NOMO-1 treated with DMSO at 0.1 percent for 48 hours (cell line): ENCODE measurements around the gene PWWP2B.

Source experiments
- DNase-seq: peaks from one replicate; lab custom pipeline; 2025; ENCODE audit not compliant: unreplicated experiment; lab: John Stamatoyannopoulos, UW

The PWWP2B gene

DNA sequence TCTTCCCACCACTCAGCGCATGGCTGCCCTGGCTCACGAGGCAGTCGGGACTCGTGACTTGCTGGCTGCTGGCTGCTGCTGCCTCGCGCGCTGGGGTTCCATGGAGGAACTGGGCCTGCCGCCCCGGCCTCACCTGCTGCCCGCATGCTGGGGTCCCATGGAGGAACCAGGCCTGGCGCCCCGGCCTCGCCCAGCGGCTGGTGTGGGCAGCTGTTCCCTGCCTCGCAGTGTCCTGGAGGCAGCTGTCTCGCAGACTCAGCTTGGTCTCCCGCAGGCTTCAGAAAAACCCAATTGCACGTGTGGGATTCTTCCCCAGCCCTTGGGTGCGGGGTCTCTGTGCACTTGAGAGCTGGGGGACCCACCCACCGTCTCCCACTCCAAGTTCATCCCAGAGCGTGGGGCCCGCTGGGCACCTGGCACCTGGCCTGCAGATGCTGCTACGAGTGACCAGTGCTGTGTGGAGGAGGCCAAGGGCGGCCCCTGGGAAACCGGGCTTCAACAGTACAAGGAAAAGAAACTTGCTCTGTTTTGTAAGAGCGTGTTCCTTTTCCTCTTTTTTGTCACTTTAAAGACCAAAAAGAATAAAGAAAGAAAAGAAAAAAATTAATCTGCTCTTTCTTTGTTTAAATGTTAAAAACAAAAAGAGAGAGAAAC lies 20.4 kb downstream of the PWWP2B start:
- peak; percentile 19 for DNase-seq

- peak; percentile 19 for DNase-seq
Observed at GRCh38 chr10:132417957-132418441, 21.0 kb downstream of the PWWP2B start.

DNA sequence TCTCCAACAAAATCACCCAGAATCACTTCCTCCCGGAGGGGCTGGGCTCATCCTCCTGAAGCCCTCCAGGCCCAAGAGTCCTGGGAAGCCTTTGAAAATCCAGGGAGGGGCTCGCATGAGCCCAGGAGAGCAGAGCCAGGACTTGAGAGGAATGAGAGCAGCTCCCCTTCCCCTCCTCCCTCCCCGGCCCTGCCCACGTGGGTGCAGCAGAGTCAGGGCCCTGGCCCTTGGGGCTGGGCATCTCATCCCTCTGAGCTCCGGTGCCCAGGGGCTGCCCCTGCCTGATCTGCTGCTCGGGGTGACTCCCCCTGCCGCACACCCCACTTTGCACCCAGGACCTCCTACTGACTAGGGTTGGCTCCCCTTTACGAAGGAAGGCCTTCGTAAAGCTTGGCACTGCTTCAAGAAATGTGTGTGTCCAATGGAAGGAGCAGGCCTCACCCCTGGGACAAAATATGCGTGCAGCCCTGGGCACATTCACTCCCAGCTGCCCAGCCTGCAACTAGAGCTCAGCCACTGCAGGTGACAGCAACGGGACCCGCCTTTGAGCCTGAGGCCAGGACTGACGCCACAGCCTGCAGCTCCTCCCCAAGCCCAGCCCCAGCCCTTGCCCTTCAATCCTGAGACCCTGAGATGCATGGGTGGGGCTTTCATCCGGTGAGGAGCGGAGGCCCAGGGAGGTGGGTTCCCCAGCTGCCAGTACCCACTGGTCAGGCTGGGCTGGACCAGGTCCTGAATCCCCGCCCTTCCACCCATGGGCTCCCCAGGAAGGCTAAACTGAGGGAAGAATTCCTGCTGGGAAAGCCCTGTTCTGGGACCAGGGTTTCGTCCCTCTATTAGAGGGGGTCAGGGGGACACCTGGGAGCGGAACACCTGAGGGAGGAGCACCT lies 21.8 kb downstream of the PWWP2B start:
- peak; percentile 58 for DNase-seq

DNA sequence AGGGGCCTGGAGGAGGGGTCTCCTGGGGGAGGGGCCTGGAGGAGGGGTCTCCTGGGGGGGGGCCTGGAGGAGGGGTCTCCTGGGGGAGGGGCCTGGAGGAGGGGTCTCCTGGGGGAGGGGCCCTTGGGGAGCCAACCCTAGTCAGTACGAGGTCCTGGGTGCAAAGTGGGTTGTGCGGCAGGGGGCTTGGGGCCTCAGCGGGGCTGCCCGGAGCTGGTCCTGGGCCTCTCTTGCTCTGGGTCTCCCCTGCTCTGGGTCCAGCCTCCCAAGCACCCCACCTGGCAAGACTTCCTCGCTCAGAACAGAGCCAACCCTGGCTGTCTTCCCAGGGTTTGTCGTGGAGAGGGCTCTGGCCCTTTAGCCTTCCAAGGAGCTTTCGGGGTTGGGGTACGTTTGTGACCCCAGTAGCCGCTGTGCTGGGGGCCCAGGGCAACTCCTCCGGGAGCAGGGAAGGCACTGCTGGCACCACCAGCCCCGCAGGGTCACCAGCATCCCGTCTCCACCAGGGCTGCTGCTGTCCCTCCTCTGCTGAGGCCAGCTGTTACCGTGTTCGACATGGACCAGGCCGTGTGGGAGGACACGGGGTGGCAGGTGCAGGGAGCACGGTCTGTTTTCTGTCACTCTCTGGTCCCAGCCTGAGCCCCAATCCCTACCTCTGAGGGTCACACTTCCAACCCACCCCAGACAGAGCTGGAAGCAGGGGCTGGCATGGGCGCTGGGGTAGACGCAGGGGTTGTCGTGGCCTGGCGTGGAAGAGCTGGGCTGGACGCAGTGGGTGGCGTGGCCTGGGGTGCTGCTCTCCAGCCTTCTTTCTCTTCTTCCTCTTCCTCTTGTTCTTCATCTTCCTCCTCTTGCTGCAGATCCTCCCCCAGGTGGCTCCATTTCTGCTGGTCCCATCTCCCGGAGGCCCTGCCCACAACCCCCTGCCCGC lies 22.8 kb downstream of the PWWP2B start:
- peak; percentile 39 for DNase-seq

DNA sequence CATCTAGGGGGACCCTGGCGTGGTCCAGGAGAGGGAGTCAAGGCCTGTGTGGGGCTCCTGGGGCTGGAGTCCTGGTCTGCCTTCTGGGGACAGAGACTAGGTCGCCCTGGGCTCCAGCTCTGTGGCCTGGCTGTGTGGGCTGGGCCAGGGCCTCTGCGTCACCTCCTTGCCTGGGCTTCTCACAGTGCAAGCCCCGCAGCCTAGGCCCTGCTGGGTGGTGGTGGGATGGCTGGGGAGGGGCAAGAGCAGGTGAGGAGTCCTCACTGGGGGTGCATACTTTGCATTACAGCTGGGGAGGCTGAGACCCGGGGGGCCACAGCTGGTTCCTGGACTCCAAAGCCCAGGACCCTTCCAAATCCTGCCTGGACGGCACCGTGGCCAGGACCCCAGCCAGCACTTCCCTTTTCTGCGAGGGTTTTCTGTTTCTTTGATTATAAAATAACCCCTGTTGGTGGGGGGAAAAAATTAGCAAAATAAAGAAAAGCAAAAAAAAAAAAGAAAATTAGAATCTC lies 23.5 kb downstream of the PWWP2B start:
- DNase-seq = peak; percentile 43

DNA sequence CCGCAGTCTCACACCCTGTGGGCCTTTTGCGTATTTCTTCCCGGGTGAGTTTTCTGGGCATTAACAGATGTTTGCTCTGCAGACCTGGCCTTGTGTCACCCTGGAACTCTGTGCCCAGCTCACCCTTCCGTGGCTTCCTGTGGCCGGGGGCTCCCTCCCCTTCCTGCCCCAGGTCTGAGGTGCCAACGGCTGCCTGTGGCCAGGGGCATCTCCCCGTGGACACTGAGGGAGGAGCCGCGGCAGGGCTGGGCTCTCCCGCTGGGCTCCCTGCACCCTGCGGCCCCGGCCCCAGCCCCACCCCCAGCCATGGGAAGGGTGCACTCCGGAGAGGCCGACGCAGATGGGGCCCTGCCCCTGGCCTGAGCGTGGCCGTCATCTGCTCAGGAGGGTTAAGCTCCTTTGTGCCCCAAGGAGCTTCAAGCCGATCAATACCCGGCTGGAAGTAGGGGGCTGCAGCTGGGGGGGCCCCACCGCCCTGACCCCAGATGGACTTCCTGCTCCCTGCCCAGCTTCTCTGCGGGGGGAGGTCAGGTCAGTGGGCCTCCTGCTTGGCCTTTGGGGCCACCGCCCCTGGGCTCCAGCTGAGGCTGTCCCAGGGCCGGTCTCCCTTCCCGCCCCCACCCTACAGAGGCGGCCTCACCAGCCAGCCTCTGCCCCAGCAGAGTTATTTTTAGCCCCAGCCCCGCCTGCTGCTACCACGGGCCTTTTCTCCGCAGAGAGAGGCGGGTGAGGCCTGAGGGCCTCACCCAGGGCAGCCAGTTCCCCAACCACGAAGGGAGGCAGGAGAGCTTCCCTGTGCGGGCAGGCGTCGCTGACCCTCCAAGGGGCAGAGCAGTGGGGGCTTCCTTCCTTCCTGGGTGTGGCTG lies 24.2 kb downstream of the PWWP2B start:
- peak; percentile 86 for DNase-seq

GRCh38 chr10:132421847-132422751 lies 25.1 kb downstream of the PWWP2B start:
- no peak for DNase-seq

DNA sequence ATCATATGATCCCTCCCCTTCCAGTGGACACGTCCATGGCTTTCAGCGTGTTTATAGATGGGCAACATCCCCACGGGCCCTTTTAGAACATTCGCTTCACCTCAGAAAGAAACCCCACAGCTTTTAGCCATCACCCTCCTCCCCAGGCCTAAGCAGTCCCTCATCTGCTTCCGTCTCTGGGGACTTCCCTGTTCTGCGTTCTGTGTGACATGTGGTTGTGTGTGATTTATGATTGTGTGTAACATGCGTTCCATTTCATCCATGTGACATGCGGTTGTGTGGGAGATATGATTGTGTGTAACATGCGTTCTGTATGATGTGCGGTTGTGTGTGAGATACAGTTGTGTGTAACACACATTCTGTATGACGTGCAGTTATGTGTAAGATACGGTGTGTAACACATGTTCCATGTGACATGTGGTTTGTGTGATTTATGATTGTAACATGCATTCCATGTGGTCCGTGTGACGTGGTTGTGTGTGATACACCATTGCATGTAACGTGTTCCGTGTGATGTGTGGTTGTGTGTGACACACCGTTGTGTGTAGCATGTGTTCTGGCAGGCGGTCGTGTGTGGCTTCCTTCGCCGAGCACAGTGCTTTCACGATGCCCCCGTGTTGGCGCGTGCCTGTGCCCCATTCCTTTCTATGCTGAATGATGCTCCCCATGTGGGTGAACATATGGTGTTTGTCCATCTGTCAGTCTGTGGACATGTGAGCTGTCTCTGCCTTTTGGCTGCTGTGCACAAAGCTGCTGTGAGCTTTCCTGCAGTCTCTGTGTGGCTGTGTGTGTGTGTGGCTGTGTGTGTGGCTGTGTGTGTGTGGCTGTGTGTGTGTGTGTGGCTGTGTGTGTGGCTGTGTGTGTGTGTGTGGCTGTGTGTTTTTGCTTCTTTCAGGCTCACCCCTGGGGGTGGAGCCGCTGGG lies 26.2 kb downstream of the PWWP2B start:
- DNase-seq = peak; percentile 91

- no peak for DNase-seq
Observed at GRCh38 chr10:132423966-132424861, 27.2 kb downstream of the PWWP2B start.

DNA sequence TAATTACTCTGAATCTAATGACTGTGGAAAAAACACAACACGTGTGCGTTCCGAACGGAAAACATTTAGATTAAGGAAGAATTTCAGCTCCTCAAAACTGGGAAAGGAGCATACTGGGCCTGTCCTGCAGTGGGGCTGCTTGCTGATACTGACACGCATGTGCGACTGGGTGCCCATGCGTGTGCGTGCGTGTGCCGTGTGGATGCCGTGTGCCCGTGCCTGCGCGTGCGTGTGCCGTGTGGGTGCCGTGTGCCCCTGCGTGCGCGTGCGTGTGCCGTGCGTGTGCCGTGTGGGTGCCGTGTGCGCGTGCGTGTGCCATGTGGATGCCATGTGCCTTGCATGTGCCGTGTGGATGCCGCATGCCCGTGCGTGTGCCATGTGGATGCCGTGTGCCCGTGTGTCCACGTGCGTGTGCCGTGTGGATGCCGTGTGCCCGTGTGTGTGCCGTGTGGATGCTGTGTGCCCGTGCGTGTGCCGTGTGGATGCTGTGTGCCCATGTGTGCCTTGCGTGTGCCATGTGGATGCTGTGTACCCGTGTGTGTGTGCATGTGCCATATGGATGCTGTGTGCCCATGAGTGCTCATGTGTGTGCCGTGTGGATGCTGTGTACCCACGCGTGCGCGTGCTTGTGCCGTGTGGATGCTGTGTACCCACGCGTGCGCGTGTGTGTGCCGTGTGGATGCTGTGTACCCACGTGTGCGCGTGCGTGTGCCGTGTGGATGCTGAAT lies 28.2 kb downstream of the PWWP2B start:
- DNase-seq = no peak

GRCh38 chr10:132425757-132426155 lies 28.8 kb downstream of the PWWP2B start:
- no peak for DNase-seq

DNA sequence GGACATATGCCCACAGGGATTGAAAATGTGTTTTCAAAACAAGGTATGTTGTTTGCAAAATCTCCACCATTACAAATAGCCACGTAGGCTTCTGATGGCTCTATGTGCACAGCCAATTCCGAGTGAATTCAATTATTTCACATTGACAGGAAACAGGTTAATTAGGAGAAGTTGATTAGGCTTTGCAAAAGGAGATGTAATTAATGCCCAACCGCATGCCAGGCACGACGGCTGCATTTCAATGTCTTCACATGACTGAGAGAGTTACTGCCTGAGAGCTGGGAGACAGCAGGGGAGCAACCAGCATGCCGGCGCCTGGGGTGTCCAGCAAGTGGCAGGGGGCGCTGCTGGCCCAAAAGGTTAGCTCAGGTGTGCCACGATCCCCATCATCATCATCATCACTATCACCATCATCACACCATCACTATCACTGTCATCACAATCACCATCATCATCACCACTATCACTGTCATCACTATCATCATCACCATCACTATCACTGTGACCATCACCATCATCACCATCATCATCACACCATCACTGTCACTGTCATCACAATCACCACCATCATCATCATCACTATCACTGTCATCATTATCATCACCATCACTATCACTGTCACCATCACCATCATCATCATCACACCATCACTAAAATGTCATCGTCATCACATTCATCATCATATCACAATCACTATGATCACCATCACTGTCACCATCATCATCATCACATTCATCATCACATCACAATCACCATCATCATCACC lies 30.2 kb downstream of the PWWP2B start:
- no peak for DNase-seq

GRCh38 chr10:132427939-132428367 lies 31.0 kb downstream of the PWWP2B start:
- DNase-seq = no peak

DNA sequence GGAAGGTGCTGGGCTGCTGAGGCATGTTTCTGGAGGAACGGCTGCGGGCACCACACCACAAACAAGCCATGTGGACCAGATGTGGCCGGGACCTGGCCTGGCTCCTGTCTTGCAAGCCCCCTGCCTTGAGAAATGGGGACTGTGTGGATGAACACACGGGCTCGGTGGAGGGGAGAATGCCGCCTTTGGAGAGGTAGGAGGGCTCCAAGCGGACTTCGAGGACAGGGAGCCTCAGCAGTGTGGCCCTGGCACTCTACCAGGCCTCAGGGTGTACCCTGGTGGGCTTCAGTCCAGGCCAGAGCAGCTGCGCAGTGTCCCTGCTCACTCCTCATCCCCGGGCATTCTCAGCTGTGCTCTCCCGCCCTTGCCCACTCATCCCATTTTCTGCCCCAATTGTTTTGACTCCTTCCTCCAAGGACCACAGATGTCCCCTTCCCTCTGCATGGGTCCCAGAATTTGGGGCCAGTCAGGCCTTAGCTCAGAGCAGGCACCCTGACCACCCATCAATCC lies 31.5 kb downstream of the PWWP2B start:
- no peak for DNase-seq
